GM13976 (cell line): ENCODE measurements around the gene PRCD.
A peak's percentile ranks its signal among the peaks of the same experiment; 100 is the strongest.

Experiments used
- DNase-seq: peaks from one replicate; pipeline ENCODE4 v3.0.0; 2012; ENCODE audit warnings: low spot score
- in situ Hi-C: fragments of 300-500 bp; cut with MboI; formaldehyde crosslinking; loops from one replicate; pipeline ENCODE4 v1.12.0; 2022; ENCODE audit warnings: low sequenced_read_pairs, mixed read lengths, inconsistent platforms; ENCODE audit not compliant: unreplicated experiment
- TF ChIP-seq, protein P1 (sequence below): IDR thresholded peaks from 2 replicates; pipeline ENCODE4 v1.5.1; 2012; ENCODE audit warnings: borderline replicate concordance, mild to moderate bottlenecking; ENCODE audit not compliant: insufficient read depth; ENCODE audit errors: extremely low read depth, missing control alignments, control extremely low read depth

The PRCD gene

DNA sequence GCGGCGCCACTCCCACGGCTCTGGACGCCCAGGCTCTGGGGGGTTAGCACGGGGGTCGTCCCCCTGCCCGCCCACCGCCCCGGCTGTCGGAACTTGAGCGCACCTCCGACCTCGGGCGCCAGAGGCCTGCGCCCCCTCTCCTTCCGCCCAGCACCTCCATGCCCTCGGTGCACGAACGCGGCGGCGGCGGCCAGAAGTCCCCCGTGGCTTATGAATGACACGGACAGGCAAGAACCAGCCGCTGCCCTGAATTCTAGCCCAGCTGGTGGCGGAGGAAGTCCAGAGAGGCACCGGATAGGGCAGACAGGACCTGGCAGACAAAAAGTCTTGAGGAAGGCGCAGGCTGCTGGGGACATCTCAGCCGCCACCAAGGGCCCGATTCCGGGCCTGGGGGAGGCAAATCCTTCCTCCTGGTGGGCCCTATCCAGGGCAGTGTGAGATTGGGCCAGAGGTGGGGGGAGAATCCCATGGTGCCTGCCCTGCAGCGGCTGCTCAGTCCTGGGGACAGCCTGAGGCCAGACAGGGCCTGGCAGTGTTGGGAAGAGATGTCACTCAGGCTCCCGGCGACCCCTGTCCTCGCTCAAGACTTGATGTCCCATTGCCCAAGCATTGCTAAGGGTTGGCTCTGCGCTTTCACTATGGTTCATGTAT, 1.4 kb upstream of the PRCD start:
- in situ Hi-C loops, result no loop called here
- DNase-seq, result no peak
- TF ChIP-seq, protein P1, sequence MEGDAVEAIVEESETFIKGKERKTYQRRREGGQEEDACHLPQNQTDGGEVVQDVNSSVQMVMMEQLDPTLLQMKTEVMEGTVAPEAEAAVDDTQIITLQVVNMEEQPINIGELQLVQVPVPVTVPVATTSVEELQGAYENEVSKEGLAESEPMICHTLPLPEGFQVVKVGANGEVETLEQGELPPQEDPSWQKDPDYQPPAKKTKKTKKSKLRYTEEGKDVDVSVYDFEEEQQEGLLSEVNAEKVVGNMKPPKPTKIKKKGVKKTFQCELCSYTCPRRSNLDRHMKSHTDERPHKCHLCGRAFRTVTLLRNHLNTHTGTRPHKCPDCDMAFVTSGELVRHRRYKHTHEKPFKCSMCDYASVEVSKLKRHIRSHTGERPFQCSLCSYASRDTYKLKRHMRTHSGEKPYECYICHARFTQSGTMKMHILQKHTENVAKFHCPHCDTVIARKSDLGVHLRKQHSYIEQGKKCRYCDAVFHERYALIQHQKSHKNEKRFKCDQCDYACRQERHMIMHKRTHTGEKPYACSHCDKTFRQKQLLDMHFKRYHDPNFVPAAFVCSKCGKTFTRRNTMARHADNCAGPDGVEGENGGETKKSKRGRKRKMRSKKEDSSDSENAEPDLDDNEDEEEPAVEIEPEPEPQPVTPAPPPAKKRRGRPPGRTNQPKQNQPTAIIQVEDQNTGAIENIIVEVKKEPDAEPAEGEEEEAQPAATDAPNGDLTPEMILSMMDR, result no peak

DNA sequence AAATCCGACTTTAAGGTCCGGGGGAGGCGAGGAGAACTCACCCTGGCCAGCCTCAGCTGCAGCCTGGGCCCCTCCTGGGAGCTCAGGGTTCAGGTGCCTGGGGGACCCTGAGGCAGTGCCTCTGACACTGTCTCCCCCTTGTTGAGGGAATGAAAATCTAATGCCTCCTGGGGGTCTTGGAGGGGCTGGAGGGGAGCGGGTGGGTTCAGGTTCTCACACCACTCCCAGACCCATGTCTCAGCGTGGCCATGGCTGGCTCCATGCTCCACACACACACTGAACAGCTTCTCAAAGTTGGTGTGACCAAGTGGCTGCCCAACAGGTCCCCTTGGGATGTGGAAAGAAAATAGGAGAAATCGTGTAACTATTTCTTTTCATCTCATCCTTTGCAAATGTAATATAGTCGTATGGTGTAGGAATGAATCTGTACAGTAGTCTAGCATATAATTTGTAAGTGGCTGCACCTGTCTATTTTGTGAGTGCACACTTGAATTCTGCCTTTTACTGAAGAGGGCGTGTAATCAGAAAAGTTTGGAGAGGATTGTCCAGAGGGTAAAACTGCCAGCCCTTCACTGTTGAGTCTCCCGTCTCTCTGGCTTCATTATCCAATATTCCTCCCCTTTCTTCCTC, 788 bp upstream of the PRCD start:
- DNase-seq, result no peak
- in situ Hi-C loops, result no loop called here
- TF ChIP-seq, protein P1, result no peak

DNA sequence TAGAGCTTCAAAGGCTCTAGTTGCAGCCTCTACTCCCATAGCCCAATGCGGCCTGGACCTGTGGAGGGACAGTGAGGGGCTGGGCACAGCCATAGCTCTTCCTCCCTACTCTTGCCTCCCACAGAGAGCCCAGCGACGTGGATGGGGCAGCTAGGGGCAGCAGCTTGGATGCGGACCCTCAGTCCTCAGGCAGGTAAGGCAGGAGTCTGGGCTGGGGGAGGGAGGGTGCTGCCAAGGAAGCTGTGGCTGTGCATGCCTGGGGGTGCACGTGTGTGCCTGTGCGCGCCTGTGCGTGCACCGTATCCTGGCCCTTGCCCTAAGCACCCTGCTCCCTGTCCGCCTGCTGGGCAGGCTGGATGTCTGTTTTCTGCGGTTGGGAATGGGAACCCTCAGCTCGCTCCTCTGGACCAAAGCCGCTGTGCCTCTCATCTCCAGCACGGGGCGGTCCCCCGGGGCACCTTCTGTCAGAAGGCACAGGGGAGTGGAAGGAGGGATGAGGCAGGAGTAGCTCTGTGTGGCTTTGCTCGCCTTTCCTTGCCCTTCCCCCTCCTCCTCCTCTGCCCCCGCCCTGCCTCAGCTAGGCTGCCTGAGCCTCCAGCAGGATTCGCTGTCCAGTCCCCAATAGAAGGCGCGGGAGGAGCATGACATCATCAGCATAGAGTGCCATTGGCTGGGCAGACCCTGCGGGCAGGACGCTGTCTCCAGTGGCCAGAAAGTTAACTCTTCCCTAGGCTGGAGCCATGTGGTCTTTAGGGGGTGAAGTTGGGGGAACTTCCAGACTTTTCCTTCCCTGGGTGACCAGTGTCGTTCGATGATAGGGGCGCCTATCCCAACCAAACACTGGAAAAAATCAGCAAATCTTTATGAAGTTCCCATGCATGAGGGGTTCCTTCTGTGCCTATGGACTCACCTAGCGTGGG, 797 bp downstream of the PRCD start:
- in situ Hi-C loops, result no loop called here
- DNase-seq, result peak; percentile 69
- TF ChIP-seq, protein P1, result no peak

DNA sequence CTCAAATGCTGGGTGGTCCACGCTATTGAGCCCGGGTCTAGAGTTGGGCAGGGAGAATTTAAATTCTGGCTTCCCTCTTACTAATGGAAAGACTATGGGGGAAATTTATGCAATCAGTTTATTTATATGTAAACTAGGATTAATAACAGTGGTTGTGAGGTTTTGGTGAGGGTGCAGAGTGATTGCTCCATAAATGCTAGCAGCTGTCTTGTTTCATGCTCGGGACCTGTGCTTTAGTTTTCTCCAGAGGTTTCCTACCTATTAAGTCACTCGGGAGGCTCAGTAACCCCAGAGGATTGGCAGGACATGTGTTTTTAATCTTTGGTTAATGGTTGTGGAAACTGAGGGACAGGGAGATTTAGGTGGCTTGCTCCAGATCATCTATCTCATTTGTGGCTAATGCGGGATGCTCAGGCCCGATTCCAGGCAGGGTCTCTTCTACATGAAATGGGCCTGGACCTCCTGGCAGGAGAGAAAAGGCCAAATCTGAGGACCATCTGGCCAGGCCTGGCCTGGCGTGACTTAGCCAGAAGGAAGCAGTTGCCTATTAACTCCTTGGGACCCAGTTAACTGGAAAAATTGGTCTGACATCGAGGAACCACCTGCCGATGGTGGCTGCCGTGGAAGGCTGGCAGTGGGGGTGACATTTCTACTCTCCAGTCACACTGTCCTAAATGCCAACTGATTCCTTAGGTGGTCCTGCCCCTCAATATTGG, 2.1 kb downstream of the PRCD start:
- in situ Hi-C loops, result no loop called here
- TF ChIP-seq, protein P1, result no peak
- no peak for DNase-seq

DNA sequence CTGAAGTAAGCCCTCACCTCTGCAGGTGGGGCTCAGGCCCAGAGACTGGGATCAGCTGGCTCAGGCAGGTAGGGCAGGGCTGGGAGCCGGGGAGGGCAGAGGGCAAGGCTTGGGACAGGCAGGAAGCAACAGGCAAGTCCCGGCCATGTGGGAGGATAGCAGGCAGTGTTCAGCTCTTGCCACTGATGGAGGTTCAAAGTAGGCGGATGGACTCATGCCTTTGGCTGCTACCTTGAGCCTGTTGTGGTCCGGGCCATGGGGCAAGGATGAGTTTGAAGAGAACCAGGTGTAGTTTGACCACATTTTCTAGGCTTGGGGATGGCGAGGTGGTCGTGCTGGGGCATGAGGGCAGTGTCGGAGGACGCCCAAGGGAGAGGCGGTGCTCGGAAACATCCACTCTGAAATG, 2.7 kb downstream of the PRCD start:
- TF ChIP-seq, protein P1, result no peak
- no peak for DNase-seq
- in situ Hi-C loops, result no loop called here

DNA sequence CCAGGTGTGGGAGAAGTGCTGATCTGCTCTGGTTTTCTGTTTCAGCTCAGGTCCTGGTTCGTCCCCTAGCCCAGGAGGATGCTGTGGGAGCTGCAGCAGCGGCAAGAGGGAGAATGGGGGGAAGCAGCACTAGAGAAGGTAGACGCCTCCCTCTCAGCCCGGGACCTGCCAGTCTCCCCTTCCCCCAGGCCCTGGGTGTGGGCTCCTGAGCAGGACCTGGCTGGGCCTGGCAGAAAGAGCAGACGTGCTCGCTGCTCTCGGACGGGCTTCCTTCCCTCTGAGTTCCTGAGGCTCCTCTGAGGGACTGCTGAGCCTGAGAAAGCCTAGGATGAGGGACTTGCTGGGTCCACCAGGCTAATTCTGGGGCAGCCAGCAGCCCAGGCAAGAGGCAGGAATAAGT, 3.1 kb downstream of the PRCD start:
- TF ChIP-seq, protein P1, result no peak
- no peak for DNase-seq
- in situ Hi-C loops, result no loop called here
